ENCODE data around the gene PDE11A.

GRCh38 chr2:177984749-177985148, 87.8 kb downstream of the PDE11A start:
- TF ChIP-seq CTCF (IDR thresholded peaks at IDR 0.05; ENCODE audit: low read depth, low read length) (no peak), EZH2phosphoT487 (IDR thresholded peaks at IDR 0.05; ENCODE audit: low read depth) (no peak)
